ENCODE results near the gene PHRF1.

- TF ChIP-seq CTCF (IDR thresholded peaks at IDR 0.05) (no peak), EP300 (IDR thresholded peaks at IDR 0.05) (no peak), POLR2A (IDR thresholded peaks at IDR 0.05; ENCODE audit: low read depth) (no peak)
Observed at GRCh38 chr11:608791-609251, 32.6 kb downstream of the PHRF1 start.

Measured in esophagus muscularis mucosa (tissue), 4 donors.